Measurements from ENCODE around the gene HSPB7. TPM values are rescaled to one million over a fixed set of nuclear protein-coding genes. Genes with fewer than 3 reads are reported as not detected.
"Not testable (repeated sequence)": the region's sequence is repeated elsewhere in the genome, so short reads cannot be mapped to it uniquely, and the experiment has no call there.

Gene HSPB7
- polyA plus RNA-seq, 3 donors, result not detected

GRCh38 chr1:16053781-16054502, 36.1 kb upstream of the HSPB7 start:
- Mint-ChIP-seq H3K27me3 (ENCODE audit: low read depth in 3 of 3) (peaks cover 0 to 19% (median 3%) of the 10 kb centered on the region in 3 donors), H3K36me3 (no peaks in the 10 kb centered on the region), H3K4me3 (no peak overlapping the region), H3K4me1 (peaks cover 4% of the 10 kb centered on the region), H3K27ac (no peak overlapping the region), H3K9me3 (peaks cover 0 to 2% (median 0%) of the 10 kb centered on the region in 7 donors)
- H3K4me1 ChIP-seq (ENCODE audit: control insufficient read depth in 1 of 2, insufficient read depth in 2 of 2, low read length in 2 of 2), result peaks cover under 1 to 3% of the 10 kb centered on the region in 2 donors
- no peak overlapping the region for H3K27ac ChIP-seq (ENCODE audit: low read depth in 1 of 2, low read length in 2 of 2)
- intact Hi-C loops (cut with micrococcal nuclease), result loop anchor here in 1 of 2 donors (2.0 to 10.0 kb wide), 2 partner anchors 41 to 259 kb away; no protein-coding TSS in a partner anchor
- H2AFZ ChIP-seq (ENCODE audit: insufficient read depth, low read depth, low read length, poor library complexity, severe bottlenecking), result no peak overlapping the region
- no peaks in the 10 kb centered on the region for H3K79me2 ChIP-seq (ENCODE audit: insufficient read depth, low read length)
- no peak overlapping the region for H3K4me2 ChIP-seq (replicated peaks; ENCODE audit: extremely low read depth, low read length, poor library complexity, severe bottlenecking)
- 65% methylated on average over 3 of the region's 8 CpGs for WGBS (ENCODE audit: insufficient coverage)
- TF ChIP-seq CTCF (IDR thresholded peaks at IDR 0.05), result no peak
- H4K20me1 ChIP-seq (ENCODE audit: insufficient read depth, low read length), result no peaks in the 10 kb centered on the region
- H3K9me3 ChIP-seq (replicated peaks in 1 of 2; ENCODE audit: control insufficient read depth in 1 of 2, insufficient read depth in 1 of 2, low read length in 2 of 2), result no peaks in the 10 kb centered on the region
- no peaks in the 10 kb centered on the region for H3K36me3 ChIP-seq (replicated peaks in 1 of 2; ENCODE audit: control insufficient read depth in 1 of 2, insufficient read depth in 2 of 2, low read length in 2 of 2)
- H3K4me3 ChIP-seq (replicated peaks in 1 of 3; ENCODE audit: low read depth in 2 of 3, low read length in 3 of 3), result no peak overlapping the region
- no peak for DNase-seq
- H3K9ac ChIP-seq (ENCODE audit: insufficient read depth, low read length, poor library complexity, severe bottlenecking), result no peak overlapping the region
- no peaks in the 10 kb centered on the region for H3K27me3 ChIP-seq (ENCODE audit: control insufficient read depth in 2 of 2, insufficient read depth in 2 of 2, low read length in 2 of 2)

GRCh38 chr1:16051949-16052348, 34.1 kb upstream of the HSPB7 start:
- not testable (repeated sequence) for H3K9me3 ChIP-seq (replicated peaks in 1 of 2; ENCODE audit: control insufficient read depth in 1 of 2, insufficient read depth in 1 of 2, low read length in 2 of 2); H3K4me3 ChIP-seq (replicated peaks in 1 of 3; ENCODE audit: low read depth in 2 of 3, low read length in 3 of 3); DNase-seq; H3K27me3 ChIP-seq (ENCODE audit: control insufficient read depth in 2 of 2, insufficient read depth in 2 of 2, low read length in 2 of 2); H3K4me1 ChIP-seq (ENCODE audit: control insufficient read depth in 1 of 2, insufficient read depth in 2 of 2, low read length in 2 of 2); H3K4me3 Mint-ChIP-seq; H4K20me1 ChIP-seq (ENCODE audit: insufficient read depth, low read length); H3K27ac Mint-ChIP-seq; H2AFZ ChIP-seq (ENCODE audit: insufficient read depth, low read depth, low read length, poor library complexity, severe bottlenecking); H3K9me3 Mint-ChIP-seq; H3K9ac ChIP-seq (ENCODE audit: insufficient read depth, low read length, poor library complexity, severe bottlenecking); H3K36me3 Mint-ChIP-seq; H3K27ac ChIP-seq (ENCODE audit: low read depth in 1 of 2, low read length in 2 of 2); H3K36me3 ChIP-seq (replicated peaks in 1 of 2; ENCODE audit: control insufficient read depth in 1 of 2, insufficient read depth in 2 of 2, low read length in 2 of 2); H3K4me2 ChIP-seq (replicated peaks; ENCODE audit: extremely low read depth, low read length, poor library complexity, severe bottlenecking); H3K4me1 Mint-ChIP-seq; H3K79me2 ChIP-seq (ENCODE audit: insufficient read depth, low read length)
- intact Hi-C loops (cut with micrococcal nuclease), result loop anchor here in 1 of 2 donors (10.0 kb wide), 1 partner anchor 257 kb away; no protein-coding TSS in a partner anchor
- peaks cover 0 to 31% (median 5%) of the 10 kb centered on the region in 3 donors for H3K27me3 Mint-ChIP-seq (ENCODE audit: low read depth in 3 of 3)
- WGBS (ENCODE audit: insufficient coverage), result 95% methylated on average over 9 of the region's 12 CpGs
